GM12892 (cell line): ENCODE data around the gene OBP2B.

Experiments
- POLR2A ChIP-seq: IDR thresholded peaks from 2 replicates; pipeline ENCODE4 v1.6.1; 2011; ENCODE audit warnings: low read depth, low read length, control low read depth
- POLR2AphosphoS5 ChIP-seq: IDR thresholded peaks from 2 replicates; pipeline ENCODE4 v1.6.1; 2011; ENCODE audit warnings: low read depth, low read length, control low read depth

DNA sequence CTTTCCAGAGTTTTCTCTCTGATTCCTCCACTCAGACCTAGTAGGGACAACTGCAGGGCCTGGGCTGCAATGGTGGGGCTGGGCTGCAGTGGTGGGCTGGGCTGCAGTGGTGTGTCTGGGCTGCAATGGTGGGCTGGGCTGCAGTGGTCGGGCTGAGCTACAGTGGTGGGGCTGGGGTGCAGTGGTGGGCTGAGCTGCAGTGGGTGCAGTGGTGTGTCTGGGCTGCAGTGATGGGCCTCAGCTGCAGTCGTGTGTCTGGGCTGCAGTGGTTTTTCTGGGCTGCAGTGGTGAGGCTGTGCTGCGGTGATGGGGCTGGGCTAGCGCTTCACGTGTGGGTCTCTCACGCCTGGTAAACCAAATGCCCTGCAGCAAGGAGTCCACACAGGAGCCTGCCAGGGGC is 38.6 kb upstream of the OBP2B start:
- TF ChIP-seq POLR2A (no peak), POLR2AphosphoS5 (no peak)
